ENCODE data around the gene NEUROD2. TPM values are rescaled to one million over a fixed set of nuclear protein-coding genes. Genes with fewer than 3 reads are reported as not detected.

The NEUROD2 gene
- polyA plus RNA-seq, 1 of the 3 experiments (the other 2 are of a cell fraction), result not detected

DNA sequence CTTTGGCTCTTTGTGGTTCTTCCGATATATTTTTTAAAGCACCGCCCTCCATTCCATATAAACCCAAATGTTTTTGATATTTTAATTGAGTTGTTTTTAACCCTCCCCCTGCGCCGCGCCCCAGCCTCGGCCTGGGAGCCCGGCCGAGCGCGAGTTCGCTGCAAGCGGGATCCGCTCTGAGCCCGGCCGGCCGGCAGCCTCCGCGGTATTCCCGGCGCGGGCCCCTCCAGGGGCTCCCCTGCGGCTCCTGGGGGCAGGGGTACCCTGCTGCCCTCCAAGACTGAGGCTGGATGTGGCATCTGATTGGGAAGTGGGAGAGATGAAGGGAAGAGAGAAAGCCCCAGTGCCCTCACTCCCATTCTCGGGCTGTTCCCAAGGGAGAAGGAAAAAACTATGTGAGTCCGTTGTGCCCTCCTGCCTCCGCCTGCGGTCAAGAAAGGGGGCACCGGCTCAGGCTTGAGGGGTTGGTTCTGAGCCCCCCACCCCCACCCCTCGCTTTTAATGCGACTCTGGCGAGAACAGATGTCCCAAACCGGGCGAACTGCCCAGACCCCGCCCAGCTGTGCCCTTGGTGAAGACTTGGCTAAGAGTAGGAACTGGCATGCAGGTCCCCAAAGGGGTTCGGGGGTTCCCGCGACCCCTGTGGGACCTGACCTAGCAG lies 8.6 kb downstream of the NEUROD2 start:
- H3K27me3 ChIP-seq (ENCODE audit: insufficient read depth), result peaks cover 95% of the 10 kb centered on the region
- CTCF ChIA-PET, result interaction anchor here (0.6 to 17.5 kb wide), 13 partner anchors 8 to 155 kb away, joined by 3 to 285 read pairs (median 4); partner anchors contain the start of genes NEUROD2 and PPP1R1B
- H4K20me1 ChIP-seq (ENCODE audit: insufficient read depth), result peaks cover 17% of the 10 kb centered on the region; the same call in 1 of the 2 replicates
- H3F3A ChIP-seq (replicated peaks; ENCODE audit: insufficient read depth), result no peaks in the 10 kb centered on the region
- no peak overlapping the region; a peak in 1 of 4 replicates for H3K4me3 ChIP-seq (ENCODE audit: low read depth in 2 of 2, low read length in 1 of 2)
- no peak overlapping the region for H3K9ac ChIP-seq
- DNase-seq, result peak; percentile 62
- H3K27ac ChIP-seq (ENCODE audit: low read depth in 2 of 2, low read length in 1 of 2), result no peak overlapping the region
- H3K9me2 ChIP-seq, result no peaks in the 10 kb centered on the region
- peak overlapping the region; percentile 72 for H3K4me2 ChIP-seq
- peaks cover 7 to 32% of the 10 kb centered on the region in 2 experiments for H3K4me1 ChIP-seq (ENCODE audit: control insufficient read depth in 1 of 2, insufficient read depth in 2 of 2, low read depth in 1 of 2, low read length in 1 of 2)
- no peaks in the 10 kb centered on the region for H3K79me2 ChIP-seq (ENCODE audit: insufficient read depth)
- H3K9me3 ChIP-seq, result no peaks in the 10 kb centered on the region
- TF ChIP-seq GABPA (IDR thresholded peaks at IDR 0.05; ENCODE audit: low read depth) (no peak), EZH2phosphoT487 (IDR thresholded peaks at IDR 0.05; ENCODE audit: borderline replicate concordance, low read depth) (peak; percentile 51)
- WGBS (ENCODE audit: low lambda C conversion rate), result 5% methylated on average over 36 of the region's 36 CpGs
- no peak overlapping the region for H2AFZ ChIP-seq (ENCODE audit: low read depth)
- H3K36me3 ChIP-seq (replicated peaks in 1 of 2; ENCODE audit: control insufficient read depth in 1 of 2, insufficient read depth in 2 of 2, low read length in 1 of 2), result no peaks in the 10 kb centered on the region
- POLR2A ChIA-PET, result no interaction called here

DNA sequence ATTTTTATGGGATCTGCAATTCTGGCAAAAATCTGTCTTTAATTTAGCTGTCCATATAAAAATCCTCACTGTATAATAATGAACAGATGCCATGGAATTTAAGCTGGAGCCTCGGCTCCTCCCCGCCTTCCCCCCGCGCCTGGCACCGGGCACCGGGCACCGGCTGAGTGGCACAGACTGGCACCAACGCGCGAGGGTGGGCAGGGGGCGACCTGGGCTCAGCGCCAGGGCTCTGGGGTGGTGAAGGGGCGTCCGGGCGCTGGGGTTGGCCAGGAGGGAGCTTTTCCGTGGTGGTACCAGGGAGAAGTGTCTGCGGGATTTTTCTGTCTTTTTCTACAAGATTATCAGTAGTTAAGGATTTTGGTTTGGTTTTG lies 9.1 kb downstream of the NEUROD2 start:
- Histone ChIP-seq H3K79me2 (ENCODE audit: insufficient read depth) (no peaks in the 10 kb centered on the region), H3K9me2 (no peaks in the 10 kb centered on the region), H3K36me3 (replicated peaks in 1 of 2; ENCODE audit: control insufficient read depth in 1 of 2, insufficient read depth in 2 of 2, low read length in 1 of 2) (no peaks in the 10 kb centered on the region), H3K9ac (no peak overlapping the region), H3F3A (replicated peaks; ENCODE audit: insufficient read depth) (no peaks in the 10 kb centered on the region), H3K4me3 (ENCODE audit: low read depth in 2 of 2, low read length in 1 of 2) (no peak overlapping the region), H3K27ac (ENCODE audit: low read depth in 2 of 2, low read length in 1 of 2) (no peak overlapping the region), H3K27me3 (ENCODE audit: insufficient read depth) (peaks cover 90% of the 10 kb centered on the region), H2AFZ (ENCODE audit: low read depth) (no peak overlapping the region), H3K4me2 (peak overlapping the region; percentile 72), H4K20me1 (ENCODE audit: insufficient read depth) (peaks cover 17% of the 10 kb centered on the region; the same call in 1 of the 2 replicates), H3K4me1 (ENCODE audit: control insufficient read depth in 1 of 2, insufficient read depth in 2 of 2, low read depth in 1 of 2, low read length in 1 of 2) (peaks cover 7 to 32% of the 10 kb centered on the region in 2 experiments), H3K9me3 (no peaks in the 10 kb centered on the region)
- 5% methylated on average over 16 of the region's 17 CpGs for WGBS (ENCODE audit: low lambda C conversion rate)
- TF ChIP-seq SMC3 (IDR thresholded peaks at IDR 0.05; ENCODE audit: low read depth, low read length) (no peak), TCF12 (IDR thresholded peaks at IDR 0.05) (peak; percentile 14; the same call in 1 of the 2 replicates), EZH2phosphoT487 (IDR thresholded peaks at IDR 0.05; ENCODE audit: borderline replicate concordance, low read depth) (peak; percentile 87; the same call in 1 of the 2 replicates)
- POLR2A ChIA-PET, result no interaction called here
- peak; percentile 59 for DNase-seq
- CTCF ChIA-PET, result interaction anchor here (0.6 to 17.5 kb wide), 9 partner anchors 8 to 156 kb away, joined by 3 to 285 read pairs (median 4); partner anchors contain the start of genes NEUROD2 and PPP1R1B

DNA sequence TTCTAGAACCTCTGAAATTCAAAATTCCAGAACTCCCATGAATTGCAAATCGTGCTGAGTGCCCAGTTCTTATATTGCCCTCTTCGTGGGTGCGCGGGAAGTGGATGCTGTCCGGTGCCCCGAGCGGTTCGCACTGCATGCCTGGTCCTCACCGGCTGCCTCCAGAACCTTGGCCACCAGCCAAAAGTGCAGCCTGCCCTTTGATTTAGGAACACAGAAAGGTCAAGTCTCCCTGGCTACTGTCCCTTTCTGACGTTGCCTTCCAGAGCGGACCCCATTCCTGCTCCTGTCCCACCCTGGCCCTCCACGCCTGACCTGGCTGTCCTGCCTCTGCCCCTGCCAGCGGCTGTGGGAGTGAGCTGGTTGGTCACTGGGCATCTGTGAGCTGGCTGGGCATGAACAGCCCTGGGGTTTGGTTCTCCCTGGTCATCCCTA lies 9.7 kb downstream of the NEUROD2 start:
- H3F3A ChIP-seq (replicated peaks; ENCODE audit: insufficient read depth), result no peaks in the 10 kb centered on the region
- H3K27ac ChIP-seq (ENCODE audit: low read depth in 2 of 2, low read length in 1 of 2), result no peak overlapping the region
- no peak overlapping the region for H3K4me2 ChIP-seq
- no peaks in the 10 kb centered on the region for H3K9me2 ChIP-seq
- peak; percentile 74 for DNase-seq
- H3K27me3 ChIP-seq (ENCODE audit: insufficient read depth), result peaks cover 84% of the 10 kb centered on the region
- no peaks in the 10 kb centered on the region for H3K79me2 ChIP-seq (ENCODE audit: insufficient read depth)
- no peak overlapping the region for H3K9ac ChIP-seq
- H3K4me3 ChIP-seq (ENCODE audit: low read depth in 2 of 2, low read length in 1 of 2), result no peak overlapping the region
- CTCF ChIA-PET, result interaction anchor here (0.6 to 17.5 kb wide), 9 partner anchors 8 to 353 kb away, joined by 3 to 285 read pairs (median 3); partner anchors contain the start of gene PPP1R1B
- 9% methylated on average over 7 of the region's 13 CpGs for WGBS (ENCODE audit: low lambda C conversion rate)
- peaks cover 7 to 32% of the 10 kb centered on the region in 2 experiments for H3K4me1 ChIP-seq (ENCODE audit: control insufficient read depth in 1 of 2, insufficient read depth in 2 of 2, low read depth in 1 of 2, low read length in 1 of 2)
- peaks cover 13% of the 10 kb centered on the region; the same call in 1 of the 2 replicates for H4K20me1 ChIP-seq (ENCODE audit: insufficient read depth)
- POLR2A ChIA-PET, result no interaction called here
- no peak overlapping the region for H2AFZ ChIP-seq (ENCODE audit: low read depth)
- no peaks in the 10 kb centered on the region for H3K36me3 ChIP-seq (replicated peaks in 1 of 2; ENCODE audit: control insufficient read depth in 1 of 2, insufficient read depth in 2 of 2, low read length in 1 of 2)
- no peaks in the 10 kb centered on the region for H3K9me3 ChIP-seq
- TF ChIP-seq MXI1 (IDR thresholded peaks at IDR 0.05; ENCODE audit: low read depth, low read length) (no peak), NFIC (IDR thresholded peaks at IDR 0.05; ENCODE audit: borderline replicate concordance) (peak; percentile 29; the same call in 1 of the 2 replicates)
